Measurements from ENCODE around the gene CTU2. TPM values are rescaled to one million over a fixed set of nuclear protein-coding genes. Genes with fewer than 3 reads are reported as not detected.

Gene CTU2
- total RNA-seq, 3 donors from 2014 or later (not counting 1 experiment from before 2014, with no cell fraction given), result 36.6 to 43.3 (median 39.9) TPM

DNA sequence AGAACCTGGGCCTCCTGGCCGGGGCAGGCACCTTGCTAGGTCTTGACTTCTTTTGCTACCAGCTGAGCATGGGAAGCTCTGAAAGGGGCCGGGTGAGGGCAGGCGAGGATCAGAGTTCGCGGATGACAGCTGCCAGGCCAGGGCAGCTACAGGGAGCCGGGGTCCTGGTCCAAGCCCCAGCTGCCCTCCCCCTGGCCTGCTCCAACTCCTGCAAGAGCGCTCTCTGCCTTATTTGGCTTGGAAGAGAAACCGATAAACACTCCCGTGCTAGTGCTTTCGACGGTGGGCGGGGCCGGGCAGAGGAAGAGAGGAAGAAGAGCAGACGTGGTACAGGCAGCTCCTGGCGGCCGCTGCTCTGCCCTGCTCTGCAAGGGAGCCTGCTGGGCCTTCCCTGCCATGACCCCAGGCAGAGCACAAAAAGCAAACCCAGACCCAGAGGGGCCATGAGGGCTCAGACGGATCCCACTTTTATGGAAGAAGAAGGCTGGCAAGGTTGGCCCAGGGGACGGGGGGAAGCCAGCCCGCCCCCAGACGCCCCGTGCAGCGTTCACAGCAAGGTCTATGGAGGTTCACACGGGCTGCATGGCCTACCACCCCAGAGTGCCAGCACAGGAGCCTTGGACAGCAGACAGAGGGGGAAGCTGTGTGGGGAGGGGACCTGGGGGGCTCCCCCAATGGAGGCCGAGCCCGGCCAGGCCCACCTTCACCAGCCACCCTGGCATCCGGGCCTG lies 53.1 kb downstream of the CTU2 start:
- TF ChIP-seq, protein P1, sequence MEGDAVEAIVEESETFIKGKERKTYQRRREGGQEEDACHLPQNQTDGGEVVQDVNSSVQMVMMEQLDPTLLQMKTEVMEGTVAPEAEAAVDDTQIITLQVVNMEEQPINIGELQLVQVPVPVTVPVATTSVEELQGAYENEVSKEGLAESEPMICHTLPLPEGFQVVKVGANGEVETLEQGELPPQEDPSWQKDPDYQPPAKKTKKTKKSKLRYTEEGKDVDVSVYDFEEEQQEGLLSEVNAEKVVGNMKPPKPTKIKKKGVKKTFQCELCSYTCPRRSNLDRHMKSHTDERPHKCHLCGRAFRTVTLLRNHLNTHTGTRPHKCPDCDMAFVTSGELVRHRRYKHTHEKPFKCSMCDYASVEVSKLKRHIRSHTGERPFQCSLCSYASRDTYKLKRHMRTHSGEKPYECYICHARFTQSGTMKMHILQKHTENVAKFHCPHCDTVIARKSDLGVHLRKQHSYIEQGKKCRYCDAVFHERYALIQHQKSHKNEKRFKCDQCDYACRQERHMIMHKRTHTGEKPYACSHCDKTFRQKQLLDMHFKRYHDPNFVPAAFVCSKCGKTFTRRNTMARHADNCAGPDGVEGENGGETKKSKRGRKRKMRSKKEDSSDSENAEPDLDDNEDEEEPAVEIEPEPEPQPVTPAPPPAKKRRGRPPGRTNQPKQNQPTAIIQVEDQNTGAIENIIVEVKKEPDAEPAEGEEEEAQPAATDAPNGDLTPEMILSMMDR (IDR thresholded peaks at IDR 0.05), result no peak
- Mint-ChIP-seq H3K27me3 (ENCODE audit: low read depth in 2 of 2) (no peaks in the 10 kb centered on the region), H3K4me3 (no peak overlapping the region), H3K4me1 (peaks cover 12 to 19% of the 10 kb centered on the region in 2 donors), H3K27ac (no peak overlapping the region), H3K36me3 (no peaks in the 10 kb centered on the region), H3K9me3 (no peaks in the 10 kb centered on the region)
- DNase-seq (peak in 1 of 2 donors; percentile 64), ATAC-seq (no peak)
- Histone ChIP-seq H3K4me1 (ENCODE audit: control insufficient read depth, insufficient read depth, low read length) (peaks cover 30% of the 10 kb centered on the region), H3K27me3 (ENCODE audit: control insufficient read depth, insufficient read depth, low read length) (no peaks in the 10 kb centered on the region), H3K9me3 (ENCODE audit: control insufficient read depth, insufficient read depth, low read length) (no peaks in the 10 kb centered on the region), H3K4me3 (ENCODE audit: low read length) (no peak overlapping the region), H3K27ac (ENCODE audit: low read length) (no peak overlapping the region), H3K36me3 (ENCODE audit: control insufficient read depth, insufficient read depth, low read length) (peaks cover 9% of the 10 kb centered on the region)
- intact Hi-C loops (cut with micrococcal nuclease), result no loop called here
- 82% methylated on average over 26 of the region's 26 CpGs for WGBS (ENCODE audit: insufficient coverage)

DNA sequence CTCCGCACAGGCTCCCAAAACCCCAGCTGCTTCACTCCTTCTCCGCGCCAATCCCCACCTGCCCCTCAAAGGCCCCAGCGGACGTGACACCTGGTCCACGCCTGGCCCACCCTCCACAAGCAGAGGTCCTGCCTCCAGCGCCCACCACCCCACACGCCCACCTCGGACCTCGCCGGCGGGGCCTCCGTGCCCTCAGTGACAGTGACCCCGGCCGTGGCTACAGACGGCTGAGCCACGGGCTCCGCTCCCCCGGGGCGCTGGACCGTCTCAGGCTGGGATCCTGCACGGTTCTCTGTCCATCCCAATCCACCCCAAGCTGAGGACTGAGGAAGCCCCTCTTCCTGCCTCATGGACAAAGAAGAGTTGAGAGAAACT lies 53.7 kb downstream of the CTU2 start:
- H3K27me3 Mint-ChIP-seq (ENCODE audit: low read depth in 2 of 2), result no peaks in the 10 kb centered on the region
- intact Hi-C loops (cut with micrococcal nuclease), result no loop called here
- H3K9me3 Mint-ChIP-seq, result no peaks in the 10 kb centered on the region
- H3K27ac Mint-ChIP-seq, result no peak overlapping the region
- Histone ChIP-seq H3K27me3 (ENCODE audit: control insufficient read depth, insufficient read depth, low read length) (no peaks in the 10 kb centered on the region), H3K36me3 (ENCODE audit: control insufficient read depth, insufficient read depth, low read length) (peaks cover 9% of the 10 kb centered on the region), H3K27ac (ENCODE audit: low read length) (no peak overlapping the region), H3K9me3 (ENCODE audit: control insufficient read depth, insufficient read depth, low read length) (no peaks in the 10 kb centered on the region), H3K4me1 (ENCODE audit: control insufficient read depth, insufficient read depth, low read length) (peaks cover 30% of the 10 kb centered on the region), H3K4me3 (ENCODE audit: low read length) (no peak overlapping the region)
- TF ChIP-seq, protein P1 (IDR thresholded peaks at IDR 0.05), result no peak
- no peak overlapping the region for H3K4me3 Mint-ChIP-seq
- H3K36me3 Mint-ChIP-seq, result no peaks in the 10 kb centered on the region
- no peak for ATAC-seq
- DNase-seq, result no peak
- 96% methylated on average over 22 of the region's 22 CpGs for WGBS (ENCODE audit: insufficient coverage)
- peaks cover 12 to 19% of the 10 kb centered on the region in 2 donors for H3K4me1 Mint-ChIP-seq

DNA sequence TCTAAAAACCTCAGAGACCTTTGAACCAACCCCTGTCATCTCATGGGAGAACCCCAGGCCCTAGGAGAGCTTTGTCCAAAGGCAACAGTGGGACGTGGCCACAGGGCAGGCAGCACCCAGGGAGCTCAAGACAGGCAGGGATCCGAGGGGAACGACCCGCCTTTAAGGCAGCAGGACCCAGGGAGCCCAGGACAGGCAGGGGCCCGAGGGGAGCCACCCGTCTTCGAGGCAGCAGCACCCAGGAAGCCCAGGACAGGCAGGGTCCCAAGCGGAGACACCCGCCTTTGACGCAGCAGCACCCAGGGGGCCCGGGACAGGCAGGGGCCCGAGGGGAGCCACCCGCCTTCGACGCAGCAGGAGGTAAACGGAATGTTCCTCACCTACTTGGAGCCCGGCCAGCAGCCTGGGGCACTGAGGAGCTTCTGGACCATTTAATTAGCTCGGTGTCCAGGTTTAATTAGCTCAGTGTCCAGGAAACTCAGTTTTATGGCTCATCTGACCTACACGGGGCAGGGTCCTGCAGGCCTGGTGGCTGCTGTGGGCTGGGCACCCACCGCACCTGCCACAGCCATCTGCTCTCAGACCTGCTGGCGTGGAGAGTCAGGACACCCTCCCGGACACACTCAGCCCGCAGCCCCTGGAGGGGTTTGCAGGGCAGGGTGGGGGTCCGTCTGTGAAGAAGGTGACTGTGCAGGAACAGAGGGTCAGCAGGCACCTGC lies 54.3 kb downstream of the CTU2 start:
- no peak for DNase-seq
- Mint-ChIP-seq H3K4me3 (no peak overlapping the region), H3K36me3 (no peaks in the 10 kb centered on the region), H3K4me1 (peaks cover 12 to 19% of the 10 kb centered on the region in 2 donors), H3K27me3 (ENCODE audit: low read depth in 2 of 2) (no peaks in the 10 kb centered on the region), H3K9me3 (no peaks in the 10 kb centered on the region), H3K27ac (no peak overlapping the region)
- intact Hi-C loops (cut with micrococcal nuclease), result no loop called here
- no peaks in the 10 kb centered on the region for H3K9me3 ChIP-seq (ENCODE audit: control insufficient read depth, insufficient read depth, low read length)
- H3K36me3 ChIP-seq (ENCODE audit: control insufficient read depth, insufficient read depth, low read length), result peaks cover 9% of the 10 kb centered on the region
- 94% methylated on average over 24 of the region's 24 CpGs for WGBS (ENCODE audit: insufficient coverage)
- H3K27ac ChIP-seq (ENCODE audit: low read length), result no peak overlapping the region
- no peak overlapping the region for H3K4me3 ChIP-seq (ENCODE audit: low read length)
- TF ChIP-seq, protein P1 (IDR thresholded peaks at IDR 0.05), result no peak
- peaks cover 36% of the 10 kb centered on the region for H3K4me1 ChIP-seq (ENCODE audit: control insufficient read depth, insufficient read depth, low read length)
- ATAC-seq, result no peak
- no peaks in the 10 kb centered on the region for H3K27me3 ChIP-seq (ENCODE audit: control insufficient read depth, insufficient read depth, low read length)
